Hepatocyte (in vitro differentiated cells): ENCODE measurements around the gene LMX1A.

ENCODE experiments used
- EZH2 ChIP-seq: fragments of 200-600 bp; sonication (generic); IDR thresholded peaks from 2 replicates; pipeline ENCODE4 v1.6.1; 2016; ENCODE audit warnings: antibody characterized with exemption, mild to moderate bottlenecking, borderline replicate concordance
- TF ChIP-seq, protein P1 (sequence below): fragments of 200-600 bp; sonication (generic); IDR thresholded peaks from 2 replicates; pipeline ENCODE4 v1.5.1; 2016; ENCODE audit warnings: antibody characterized with exemption, mild to moderate bottlenecking; ENCODE audit not compliant: poor library complexity

DNA sequence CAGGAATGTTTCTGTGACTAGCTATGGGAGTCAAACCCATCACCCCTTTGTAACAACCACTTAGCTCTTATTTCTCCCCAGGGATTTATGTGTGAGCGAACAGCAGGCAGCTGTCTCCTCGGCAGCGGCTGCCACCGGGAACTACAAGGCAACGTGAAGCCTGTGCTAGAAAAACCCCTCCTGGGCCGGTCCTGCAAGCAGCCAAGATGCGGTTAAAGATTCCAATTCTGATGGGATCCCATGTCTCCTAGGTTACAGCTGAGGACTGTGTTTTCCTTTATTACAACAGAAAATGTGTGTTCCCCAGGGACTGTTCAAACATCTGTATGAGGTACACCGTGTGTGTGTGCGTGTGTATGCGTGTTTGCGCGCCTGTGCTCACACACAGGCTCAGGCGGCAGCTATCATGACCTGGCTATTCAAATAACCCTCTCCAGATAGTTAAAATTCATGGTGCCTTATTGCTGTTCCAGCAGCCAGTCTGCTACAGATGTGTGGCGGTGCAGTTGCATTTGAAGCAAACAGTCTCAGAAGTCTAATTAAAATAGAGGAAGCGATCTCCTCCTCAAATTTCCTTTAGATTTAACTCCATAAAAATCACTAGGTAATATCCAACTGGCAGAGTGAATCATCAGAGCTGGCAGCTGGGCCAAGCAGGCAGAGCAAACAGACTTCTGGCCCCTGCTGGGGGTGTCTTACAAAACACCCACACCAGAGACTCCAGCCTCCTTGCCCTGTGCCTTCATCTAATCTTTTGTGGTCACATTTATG lies 68.0 kb downstream of the LMX1A start:
- TF ChIP-seq, protein P1, sequence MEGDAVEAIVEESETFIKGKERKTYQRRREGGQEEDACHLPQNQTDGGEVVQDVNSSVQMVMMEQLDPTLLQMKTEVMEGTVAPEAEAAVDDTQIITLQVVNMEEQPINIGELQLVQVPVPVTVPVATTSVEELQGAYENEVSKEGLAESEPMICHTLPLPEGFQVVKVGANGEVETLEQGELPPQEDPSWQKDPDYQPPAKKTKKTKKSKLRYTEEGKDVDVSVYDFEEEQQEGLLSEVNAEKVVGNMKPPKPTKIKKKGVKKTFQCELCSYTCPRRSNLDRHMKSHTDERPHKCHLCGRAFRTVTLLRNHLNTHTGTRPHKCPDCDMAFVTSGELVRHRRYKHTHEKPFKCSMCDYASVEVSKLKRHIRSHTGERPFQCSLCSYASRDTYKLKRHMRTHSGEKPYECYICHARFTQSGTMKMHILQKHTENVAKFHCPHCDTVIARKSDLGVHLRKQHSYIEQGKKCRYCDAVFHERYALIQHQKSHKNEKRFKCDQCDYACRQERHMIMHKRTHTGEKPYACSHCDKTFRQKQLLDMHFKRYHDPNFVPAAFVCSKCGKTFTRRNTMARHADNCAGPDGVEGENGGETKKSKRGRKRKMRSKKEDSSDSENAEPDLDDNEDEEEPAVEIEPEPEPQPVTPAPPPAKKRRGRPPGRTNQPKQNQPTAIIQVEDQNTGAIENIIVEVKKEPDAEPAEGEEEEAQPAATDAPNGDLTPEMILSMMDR = no peak
- no peak for TF ChIP-seq EZH2
